HG03521 (cell line): Measurements from ENCODE around the gene HTRA3.

Source experiments
- ATAC-seq: cut with Tn5 transposase; IDR thresholded peaks from one replicate; pipeline ENCODE4 v1.9.1; 2021; ENCODE audit warnings: mild to moderate bottlenecking, moderate library complexity; ENCODE audit not compliant: unreplicated experiment

Gene HTRA3

DNA sequence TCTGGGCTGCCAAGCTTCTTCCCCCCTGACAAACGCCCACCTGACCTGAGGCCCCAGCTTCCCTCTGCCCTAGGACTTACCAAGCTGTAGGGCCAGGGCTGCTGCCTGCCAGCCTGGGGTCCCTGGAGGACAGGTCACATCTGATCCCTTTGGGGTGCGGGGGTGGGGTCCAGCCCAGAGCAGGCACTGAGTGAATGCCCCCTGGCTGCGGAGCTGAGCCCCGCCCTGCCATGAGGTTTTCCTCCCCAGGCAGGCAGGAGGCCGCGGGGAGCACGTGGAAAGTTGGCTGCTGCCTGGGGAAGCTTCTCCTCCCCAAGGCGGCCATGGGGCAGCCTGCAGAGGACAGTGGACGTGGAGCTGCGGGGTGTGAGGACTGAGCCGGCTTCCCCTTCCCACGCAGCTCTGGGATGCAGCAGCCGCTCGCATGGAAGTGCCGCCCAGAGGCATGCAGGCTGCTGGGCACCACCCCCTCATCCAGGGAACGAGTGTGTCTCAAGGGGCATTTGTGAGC, 37.0 kb downstream of the HTRA3 start:
- ATAC-seq, result no peak

DNA sequence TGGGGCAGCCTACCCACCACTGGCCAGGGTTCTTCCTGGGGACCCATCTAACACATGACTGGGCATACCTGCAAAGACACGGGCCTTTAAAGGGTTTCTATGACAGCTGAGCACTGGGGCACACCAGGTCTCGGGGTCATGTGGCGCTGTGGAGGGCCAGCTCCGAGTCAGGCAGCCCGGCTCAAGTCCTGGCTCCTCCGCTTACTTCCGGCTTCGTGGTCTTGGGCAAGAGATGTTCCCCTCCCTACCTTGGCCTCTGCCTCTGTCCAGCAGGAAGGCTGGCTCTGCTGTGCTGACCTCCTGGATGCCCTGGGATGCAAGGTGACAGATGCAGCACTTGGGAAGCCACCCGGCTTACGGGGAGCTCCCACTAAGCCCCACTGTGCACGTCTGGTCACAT, 37.6 kb downstream of the HTRA3 start:
- no peak for ATAC-seq

DNA sequence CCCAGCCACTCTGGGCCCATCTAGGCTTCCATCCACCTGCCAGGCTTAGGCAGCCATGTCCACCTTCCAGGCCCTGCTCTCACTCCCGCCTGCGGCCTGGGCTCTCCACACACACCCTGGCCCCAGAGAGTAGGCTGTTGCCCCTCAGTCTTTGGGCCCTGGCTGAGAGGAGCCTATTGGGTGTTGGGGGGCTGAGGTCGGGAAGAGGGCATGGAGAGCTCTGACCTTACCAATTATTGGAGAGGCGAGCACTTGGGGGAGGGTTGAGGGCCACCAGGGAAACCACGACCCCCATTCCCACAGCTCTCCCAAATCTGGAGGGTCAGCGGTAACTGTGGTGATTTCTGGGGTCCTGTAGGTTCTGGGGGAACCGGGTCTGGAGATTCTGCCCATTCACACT, 38.2 kb downstream of the HTRA3 start:
- ATAC-seq, result no peak

DNA sequence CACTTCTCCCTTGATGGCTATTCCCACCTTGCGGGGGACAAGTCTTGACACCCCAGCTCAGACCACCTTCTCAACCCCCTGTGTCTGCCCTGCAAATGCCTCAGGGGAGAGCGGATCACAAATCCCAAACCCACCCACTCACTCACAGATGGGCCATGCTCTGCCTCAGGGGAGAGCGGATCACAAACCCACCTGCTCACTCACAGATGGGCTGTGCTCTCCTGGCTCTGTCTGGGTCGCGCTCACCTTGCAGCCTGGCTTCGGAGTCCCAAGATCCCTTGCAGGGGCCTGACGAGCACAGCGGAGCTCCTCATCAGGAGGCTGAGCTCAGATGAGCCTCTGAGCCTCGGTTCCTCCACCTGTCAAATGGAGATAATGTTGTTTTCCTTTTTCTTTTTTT, 38.6 kb downstream of the HTRA3 start:
- no peak for ATAC-seq

DNA sequence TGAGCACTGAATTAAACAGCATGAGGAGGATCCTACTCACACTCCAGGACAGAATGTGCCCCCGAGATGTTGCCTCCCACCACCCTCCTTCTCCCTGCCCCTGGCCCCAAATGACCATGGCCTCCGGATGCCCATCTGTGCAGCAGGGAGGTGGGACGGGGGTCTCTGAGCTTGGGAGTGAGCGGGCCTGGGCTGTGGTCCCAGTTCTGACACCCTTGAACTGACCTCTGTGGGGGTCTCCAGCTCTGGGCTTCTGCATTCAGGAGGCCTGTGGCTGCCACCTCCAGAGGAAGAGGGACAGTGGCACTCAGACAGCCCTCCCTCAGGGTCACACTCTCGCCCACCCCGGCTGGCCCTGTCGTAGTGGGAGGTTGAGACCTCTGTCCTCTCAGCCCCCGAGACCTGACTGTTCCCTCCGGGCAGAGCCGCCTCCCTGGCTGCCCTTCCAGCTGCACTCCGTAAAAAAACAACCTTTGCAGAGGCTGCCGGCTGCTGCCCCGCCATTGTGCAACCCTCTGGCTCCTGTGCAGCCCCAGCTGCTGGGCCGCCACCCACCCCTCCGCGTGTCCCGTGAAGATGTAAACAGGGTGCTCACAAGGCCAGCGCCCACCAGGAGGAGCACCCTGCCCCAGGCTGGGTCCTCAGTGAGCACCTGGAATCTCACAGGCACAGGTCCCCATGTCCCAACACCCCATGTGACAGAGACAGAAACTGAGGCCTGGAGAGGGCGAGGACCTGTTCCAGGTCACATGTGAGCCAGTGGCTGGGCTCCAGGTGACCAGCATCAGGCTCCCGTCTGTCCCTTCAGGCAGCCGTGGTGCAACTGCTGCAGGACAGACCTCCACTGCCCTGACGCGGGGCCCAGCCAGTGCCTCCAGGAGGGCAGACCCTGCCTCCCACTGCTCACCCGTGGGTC, 39.6 kb downstream of the HTRA3 start:
- no peak for ATAC-seq

DNA sequence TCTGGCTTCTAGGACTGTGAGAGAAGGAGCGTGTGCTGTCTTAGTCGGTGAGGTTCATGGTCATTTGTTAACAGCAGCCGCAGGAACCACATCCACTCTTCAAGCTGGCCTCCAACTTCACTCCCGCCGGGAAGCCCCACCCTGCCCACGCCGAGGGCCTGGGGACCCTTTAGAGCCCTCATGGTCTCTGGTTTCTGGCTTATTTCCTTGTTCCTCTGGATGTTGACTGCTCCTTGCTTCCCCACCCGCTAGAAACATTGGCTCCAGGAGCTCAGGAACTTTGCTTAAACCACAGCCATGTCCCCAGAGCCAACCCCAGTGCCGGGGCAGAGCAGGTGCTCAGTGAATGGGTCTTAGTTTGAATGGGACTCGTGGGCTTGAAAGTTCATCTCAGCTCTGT, 40.8 kb downstream of the HTRA3 start:
- ATAC-seq, result no peak

DNA sequence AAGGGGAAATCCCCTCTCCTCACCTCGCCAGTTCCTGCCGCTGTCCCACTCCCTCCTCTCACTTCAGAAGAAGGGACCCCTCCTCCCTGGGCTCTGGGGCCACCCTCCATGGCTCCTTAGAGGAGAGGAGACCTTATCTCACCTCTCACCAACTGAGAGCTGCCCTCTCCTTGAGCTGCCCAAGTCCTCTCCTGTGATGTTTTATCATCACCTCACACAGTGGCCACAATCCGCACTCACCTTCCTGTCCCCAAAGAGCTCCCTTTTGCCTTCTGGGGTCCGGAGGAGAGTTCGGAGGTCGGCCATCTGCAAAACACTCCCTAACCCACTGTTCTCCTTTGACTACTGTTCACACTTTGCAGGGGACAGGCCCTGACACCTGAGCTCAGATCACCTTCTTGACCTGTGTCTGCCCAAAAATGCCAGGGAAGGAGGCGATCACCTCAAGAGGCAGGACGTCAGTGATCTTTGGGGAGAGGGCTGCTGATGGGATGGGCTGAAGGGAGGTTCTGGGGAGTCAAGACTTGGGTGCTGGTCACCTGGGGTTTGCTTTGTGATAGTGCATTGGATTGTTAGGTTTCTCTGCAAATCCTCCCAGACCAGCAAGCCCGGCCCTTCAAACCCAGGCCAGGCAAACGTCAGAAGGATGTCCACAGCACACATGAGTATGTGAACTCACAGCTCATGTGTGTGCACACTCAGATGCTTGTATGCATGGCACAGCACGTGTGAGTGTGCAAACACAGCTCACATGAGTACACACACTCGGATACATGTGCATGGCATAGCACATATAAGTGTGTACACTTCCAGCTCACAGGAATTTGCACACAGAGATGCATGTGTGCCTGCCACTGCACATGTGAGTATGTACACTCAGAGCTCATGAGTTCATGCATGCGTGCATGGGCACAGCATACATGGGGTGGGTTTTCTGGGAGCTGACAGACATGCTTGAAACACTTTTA, 41.8 kb downstream of the HTRA3 start:
- no peak for ATAC-seq

DNA sequence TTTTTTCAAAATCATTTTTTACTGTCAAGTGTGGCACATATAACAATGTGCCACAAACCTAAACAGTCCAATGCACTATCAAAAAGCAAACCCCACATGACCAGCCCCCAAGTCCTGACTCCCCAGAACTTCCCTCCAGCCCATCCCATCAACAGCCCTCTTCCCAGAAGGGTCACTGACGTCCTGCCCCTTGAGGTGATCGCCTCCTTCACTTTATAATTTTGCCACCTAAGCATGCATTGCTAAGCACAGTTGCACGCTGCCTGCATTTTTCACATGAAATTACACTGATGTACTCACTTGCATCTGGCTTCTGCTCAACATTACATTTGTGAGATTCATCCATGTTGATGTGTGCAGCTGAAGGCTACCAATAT, 42.5 kb downstream of the HTRA3 start:
- ATAC-seq, result no peak

DNA sequence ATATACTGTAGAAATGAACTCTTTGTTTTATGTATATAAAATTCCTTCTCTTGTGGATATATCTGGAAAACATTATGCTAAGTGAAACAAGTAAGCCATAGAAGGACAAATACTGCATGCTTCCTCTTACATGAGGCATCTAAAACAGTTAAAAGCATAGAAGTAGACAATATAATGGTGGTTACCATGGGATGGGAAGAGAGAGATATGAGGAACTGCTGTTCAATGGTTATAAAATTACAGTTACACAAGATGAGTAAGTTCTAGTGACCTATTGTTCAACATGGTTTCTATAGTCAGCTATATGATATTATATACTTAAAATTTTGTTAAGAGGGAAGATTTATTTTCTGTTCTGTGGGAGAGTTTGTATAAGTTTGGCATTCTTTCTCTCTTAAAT, 43.4 kb downstream of the HTRA3 start:
- no peak for ATAC-seq

DNA sequence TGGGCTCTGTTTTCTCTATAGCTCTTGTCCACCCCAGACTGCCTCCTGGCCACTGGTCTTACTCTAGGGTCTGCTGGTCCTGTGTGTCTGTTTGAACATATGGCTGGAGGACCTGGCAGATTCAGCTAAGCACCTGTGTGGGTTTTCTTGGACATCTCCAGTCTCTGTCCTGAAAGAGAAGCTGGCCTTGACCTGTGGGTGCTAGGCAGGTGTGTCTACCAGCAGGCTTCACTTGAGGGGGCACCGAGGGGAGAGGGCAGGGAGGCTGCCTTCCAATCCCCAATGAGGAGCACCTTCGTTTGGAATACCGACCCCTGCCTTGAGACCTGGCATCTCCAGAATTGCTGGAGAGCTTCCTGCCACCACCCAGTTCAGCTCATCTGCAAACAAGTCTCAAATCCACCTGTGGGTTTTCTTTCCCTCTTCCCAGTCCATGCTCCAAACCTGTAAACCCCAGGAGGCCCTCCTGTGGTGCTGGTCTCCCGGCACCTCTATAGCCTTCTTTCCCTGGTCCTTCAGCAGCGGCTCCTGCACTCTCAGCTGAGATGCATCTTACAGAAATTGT, 45.2 kb downstream of the HTRA3 start:
- no peak for ATAC-seq

DNA sequence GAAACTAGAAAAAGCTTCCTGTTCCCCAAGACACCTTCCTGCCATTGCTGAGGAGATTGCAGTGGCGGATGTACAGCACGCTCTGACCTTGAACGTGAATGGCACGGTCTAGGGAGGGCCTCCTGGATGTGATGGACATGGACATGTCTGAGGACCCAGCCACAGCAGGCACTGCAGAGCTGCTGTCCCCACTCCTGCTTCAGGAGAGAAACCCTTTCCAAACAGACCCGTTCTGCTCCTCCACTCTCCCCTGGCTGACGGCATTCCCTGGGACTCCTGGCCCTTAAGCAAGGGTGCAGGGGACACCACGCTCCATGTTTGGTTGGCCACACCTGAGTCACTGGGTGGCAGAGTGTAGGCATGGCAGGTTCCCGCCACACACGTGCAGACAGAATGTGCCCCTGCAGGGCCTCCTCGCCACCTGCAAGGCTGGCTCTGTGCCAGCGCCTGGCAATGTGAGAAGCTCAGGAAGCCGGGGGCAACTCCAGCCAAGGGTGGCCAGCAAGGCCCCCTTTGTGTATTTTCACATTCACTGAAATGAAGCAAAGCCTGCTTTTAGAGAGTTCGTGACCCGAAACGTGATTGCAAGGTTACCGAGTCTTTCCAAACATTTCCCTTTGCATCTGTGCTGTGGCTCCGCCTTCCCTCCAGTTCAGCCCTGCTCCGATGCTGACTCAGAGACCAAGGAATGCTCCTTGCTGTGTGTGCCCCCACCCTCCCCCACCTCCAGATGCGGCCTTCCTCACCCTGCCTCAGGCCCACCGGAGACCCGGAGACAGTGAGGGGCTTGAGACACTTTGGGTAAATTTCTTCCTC, 46.1 kb downstream of the HTRA3 start:
- no peak for ATAC-seq

DNA sequence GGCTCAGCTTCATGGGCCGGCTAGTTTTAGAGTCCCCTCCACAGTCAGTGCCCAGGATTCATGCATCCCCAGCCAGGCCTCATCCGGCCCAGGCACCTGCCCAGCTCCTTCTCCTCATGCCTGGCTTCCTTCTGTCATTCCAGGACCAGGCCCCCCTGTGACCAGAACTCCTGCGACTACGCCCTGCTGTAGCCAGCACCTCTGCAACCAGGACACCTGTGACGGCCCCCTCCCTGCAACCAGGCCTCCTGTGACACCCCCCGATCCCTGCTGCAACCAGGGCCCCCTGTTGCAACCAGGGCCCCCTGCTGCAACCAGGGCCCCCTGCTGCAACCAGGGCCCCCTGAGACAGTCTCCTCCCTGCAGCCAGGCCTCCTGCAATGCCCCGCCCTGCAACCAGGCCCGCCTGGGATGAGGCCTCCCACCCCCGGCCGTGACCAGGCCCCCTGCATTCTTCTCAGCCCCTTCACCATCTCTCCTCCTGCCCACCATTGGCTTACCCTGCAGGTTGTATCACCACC, 46.8 kb downstream of the HTRA3 start:
- ATAC-seq, result no peak

DNA sequence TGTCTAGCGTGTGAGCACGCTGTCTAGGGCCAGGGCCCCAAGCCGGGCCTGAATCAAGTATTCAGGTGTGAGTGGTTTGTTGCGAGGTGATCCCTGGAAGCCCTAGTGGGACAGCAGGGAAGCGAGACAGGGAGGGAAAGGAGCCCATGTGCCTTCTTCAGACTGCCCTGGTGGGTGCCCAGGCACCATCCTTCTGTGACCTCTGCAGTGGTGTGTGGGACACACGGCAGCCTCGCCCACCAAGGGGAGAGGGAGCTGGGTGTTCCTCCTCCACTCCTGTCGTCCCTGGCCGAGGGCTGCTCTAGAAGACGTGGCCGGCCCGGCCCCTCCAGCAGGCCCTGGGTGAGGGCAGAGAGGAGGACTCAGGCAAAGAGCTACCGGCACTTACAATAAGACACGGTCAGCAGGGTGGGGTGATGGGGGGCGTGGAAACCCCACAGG, 47.4 kb downstream of the HTRA3 start:
- ATAC-seq, result no peak

DNA sequence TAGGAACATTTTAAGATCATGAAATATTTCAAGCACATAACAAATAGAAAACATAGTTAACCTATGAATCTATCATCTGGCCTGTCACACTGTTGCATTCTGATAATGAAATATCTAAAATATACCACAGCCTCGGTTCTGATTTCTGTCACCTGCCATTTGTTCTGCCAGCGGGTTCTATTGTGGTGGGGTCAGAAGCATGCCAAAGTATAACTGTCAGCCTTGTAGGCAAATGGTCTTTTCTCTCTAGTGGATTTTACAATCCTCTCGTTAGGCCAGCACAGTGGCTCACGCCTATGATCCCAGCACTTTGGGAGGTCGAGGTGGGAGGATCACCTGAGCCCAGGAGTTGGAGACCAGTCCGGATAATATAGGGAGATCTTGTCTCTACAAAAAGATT, 47.9 kb downstream of the HTRA3 start:
- ATAC-seq, result no peak

DNA sequence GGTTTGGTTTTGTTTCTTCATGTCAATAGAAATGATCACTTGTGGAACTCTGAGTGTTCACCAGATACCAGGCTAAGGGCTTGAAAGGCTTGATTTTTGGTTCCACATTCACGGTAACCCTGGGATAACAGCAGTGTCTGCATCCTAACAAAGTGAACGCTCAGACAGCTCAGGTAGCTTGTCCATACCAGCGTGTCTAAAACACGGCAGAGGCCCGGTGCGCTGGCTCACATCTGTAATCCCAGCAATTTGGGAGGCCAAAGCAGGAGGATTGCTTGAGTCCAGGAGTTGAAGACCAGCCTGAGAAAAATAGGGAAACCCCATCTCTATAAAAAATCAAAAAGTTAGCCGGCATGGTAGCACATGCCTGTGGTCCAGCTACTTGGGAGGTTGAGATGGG, 49.0 kb downstream of the HTRA3 start:
- ATAC-seq, result no peak

DNA sequence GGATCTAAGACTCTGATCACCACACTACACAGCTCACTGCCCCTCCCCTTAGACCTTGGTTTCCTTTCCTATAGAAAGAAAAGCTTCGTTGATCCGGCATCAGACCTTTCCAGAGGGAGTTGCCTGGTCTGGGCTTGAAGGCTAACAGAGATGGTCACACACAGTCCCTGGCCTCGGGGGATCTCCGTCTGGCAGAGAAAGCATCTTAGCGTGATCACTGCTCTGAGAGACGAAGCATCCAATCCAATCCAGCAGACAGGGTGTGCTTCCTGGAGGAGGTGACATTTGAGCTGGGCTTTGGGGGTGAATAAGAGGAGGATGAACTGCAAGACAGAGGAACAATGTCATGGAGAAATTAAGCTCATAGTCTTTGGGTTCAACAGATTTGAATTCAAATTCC, 49.5 kb downstream of the HTRA3 start:
- no peak for ATAC-seq

DNA sequence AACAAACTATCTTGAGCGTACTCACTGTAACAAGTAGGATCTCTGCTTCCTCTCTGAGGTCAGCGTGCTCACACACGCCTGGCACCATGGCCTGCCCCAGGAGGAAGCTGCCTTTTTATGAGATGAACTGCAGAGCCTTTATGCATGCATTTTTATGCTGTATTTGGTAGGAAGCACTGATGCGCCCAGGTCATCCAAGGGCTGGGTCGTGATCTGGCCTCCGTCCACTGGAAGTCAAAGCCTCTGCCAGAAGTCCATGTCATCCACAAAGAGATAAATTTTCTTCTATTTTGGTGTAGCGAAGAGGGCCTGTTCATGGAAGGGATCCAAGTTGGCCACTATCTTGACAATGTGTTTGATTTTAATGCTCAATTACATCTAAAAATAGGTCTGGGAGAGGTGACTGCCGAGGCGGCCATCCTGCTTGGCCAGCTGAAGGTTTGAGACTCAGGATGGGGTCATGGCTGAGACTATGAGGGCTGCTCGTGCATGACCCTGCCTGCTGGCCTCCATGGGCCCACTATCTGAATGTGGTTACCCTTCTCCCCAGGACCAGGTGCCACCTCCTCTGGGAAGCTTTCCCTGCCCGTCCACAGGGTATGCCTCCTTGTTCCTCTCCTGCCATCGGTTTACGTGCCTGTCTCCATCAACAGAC, 50.3 kb downstream of the HTRA3 start:
- ATAC-seq, result no peak

DNA sequence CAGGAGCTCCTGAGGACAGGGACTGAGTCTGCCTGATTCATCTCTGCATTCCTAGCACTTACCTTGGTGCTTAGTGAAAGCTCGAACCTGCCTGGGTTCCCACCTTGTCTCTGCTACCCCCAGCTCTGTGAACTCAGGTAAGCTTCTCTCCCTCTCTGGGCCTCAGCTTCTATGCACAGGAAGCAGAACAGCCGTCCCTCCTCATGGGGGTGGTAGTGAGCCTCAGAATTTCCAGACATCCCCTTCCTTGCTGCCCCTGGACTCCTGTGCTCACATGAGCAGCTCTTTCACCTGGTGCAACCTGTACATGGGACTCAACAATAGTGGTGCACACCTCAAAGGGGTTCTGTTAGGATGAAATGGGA, 50.8 kb downstream of the HTRA3 start:
- no peak for ATAC-seq

DNA sequence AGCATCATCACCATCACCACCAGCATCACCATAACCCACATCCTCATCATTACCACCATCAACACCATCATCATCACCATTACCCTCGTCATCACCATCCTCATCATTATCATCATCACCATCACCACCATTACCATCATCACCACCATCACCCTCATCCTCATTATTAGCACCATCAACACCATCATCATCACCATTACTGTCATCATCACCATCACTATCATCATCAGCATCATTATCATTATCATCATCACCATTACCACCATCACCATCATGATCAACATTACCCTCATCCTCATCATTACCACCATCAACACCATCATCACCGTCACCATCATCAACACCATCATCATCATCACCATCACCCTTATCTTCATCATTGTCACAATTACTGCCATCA, 51.7 kb downstream of the HTRA3 start:
- no peak for ATAC-seq

DNA sequence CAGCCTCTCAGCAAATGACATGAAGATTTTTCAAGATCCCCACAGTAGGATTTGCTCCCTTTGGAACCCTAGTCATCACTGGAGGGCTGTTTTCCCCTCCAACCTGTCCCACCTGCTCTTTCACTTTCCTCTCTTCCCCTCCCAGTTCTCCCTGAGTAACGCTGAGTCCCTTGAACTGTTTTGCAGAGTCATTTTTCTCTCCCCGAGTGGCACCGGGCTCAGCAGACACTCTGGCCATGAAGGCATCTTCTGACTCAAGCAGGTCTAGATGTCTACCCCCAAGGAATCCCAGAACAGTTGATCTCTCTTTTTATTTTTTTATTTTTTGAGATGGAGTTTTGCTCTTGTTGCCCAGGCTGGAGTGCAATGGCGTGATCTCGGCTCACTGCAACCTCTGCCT, 52.2 kb downstream of the HTRA3 start:
- no peak for ATAC-seq
